ENCODE results near the gene ELANE.

The ELANE gene

DNA sequence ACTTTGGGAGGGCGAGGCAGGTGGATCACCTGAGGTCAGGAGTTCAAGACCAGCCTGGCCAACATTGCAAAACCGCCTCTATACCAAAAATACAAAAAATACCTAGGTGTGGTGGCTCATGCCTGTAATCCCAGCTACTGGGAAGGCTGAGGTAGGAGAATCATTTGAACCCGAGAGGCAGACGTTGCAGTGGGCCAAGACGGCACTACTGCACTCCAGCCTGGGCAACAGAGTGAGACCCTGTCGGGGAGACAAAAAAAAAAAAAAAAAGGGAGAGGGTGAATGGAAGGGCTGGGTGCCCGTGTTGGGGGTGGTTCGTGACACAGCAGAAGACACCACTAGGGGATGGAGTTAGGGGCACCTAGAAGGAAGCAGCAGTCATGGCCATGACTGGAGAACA lies 18.2 kb downstream of the ELANE start:
- no peaks in the 10 kb centered on the region for H3K27me3 ChIP-seq (ENCODE audit: insufficient read depth, low read length, poor library complexity)
- DNase-seq (no peak), ATAC-seq (ENCODE audit: insufficient read depth, low read depth) (no peak)
- peaks cover 58% of the 10 kb centered on the region for H3K36me3 ChIP-seq (ENCODE audit: insufficient read depth, low read length)
- H3K4me2 ChIP-seq (ENCODE audit: insufficient read depth, low read length): no peak overlapping the region
- no peaks in the 10 kb centered on the region for H3K9me3 ChIP-seq (ENCODE audit: insufficient read depth, low read length, severe bottlenecking)
- H3K79me2 ChIP-seq (ENCODE audit: insufficient read depth, low read length): no peaks in the 10 kb centered on the region
- H2AFZ ChIP-seq (ENCODE audit: low read depth, low read length): no peak overlapping the region
- H3K4me3 ChIP-seq (ENCODE audit: low read depth in 1 of 2, low read length in 2 of 2): no peak overlapping the region
- TF ChIP-seq EZH2 (IDR thresholded peaks at IDR 0.05; ENCODE audit: borderline replicate concordance, low read depth, low read length, severe bottlenecking): no peak
- TF ChIP-seq, protein P1, sequence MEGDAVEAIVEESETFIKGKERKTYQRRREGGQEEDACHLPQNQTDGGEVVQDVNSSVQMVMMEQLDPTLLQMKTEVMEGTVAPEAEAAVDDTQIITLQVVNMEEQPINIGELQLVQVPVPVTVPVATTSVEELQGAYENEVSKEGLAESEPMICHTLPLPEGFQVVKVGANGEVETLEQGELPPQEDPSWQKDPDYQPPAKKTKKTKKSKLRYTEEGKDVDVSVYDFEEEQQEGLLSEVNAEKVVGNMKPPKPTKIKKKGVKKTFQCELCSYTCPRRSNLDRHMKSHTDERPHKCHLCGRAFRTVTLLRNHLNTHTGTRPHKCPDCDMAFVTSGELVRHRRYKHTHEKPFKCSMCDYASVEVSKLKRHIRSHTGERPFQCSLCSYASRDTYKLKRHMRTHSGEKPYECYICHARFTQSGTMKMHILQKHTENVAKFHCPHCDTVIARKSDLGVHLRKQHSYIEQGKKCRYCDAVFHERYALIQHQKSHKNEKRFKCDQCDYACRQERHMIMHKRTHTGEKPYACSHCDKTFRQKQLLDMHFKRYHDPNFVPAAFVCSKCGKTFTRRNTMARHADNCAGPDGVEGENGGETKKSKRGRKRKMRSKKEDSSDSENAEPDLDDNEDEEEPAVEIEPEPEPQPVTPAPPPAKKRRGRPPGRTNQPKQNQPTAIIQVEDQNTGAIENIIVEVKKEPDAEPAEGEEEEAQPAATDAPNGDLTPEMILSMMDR (IDR thresholded peaks at IDR 0.05; ENCODE audit: borderline replicate concordance, extremely low read depth, low read length, poor library complexity, severe bottlenecking): no peak
- peaks cover 5% of the 10 kb centered on the region; the same call in 1 of the 2 replicates for H4K20me1 ChIP-seq (ENCODE audit: insufficient read depth, low read length)
- H3K9ac ChIP-seq (ENCODE audit: low read depth, low read length): no peak overlapping the region
- H3K27ac ChIP-seq (ENCODE audit: low read length): no peak overlapping the region
- no peaks in the 10 kb centered on the region for H3K4me1 ChIP-seq (ENCODE audit: insufficient read depth, low read length)

DNA sequence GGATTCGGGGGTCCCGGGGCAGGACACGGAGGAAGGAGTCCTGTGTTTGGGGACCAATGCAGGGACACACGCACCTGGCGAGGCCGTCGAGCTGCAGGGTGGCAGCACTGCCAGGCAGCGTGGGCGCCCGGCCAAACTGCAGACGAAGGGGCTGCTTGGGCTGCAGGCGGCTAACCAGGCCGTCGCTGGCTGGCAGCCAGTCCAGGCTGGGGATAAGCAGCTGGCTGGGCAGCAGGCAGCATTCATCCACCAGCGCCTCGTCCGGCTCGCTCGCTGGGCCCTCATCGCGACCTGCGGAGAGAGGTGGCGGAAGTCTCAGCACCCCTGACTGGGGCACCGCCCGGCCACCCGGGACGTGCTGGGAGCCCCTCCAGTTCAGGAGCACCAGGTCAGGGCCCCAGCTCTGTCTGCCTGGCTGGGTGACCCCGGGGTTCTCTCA lies 18.9 kb downstream of the ELANE start:
- peaks cover 64% of the 10 kb centered on the region for H3K36me3 ChIP-seq (ENCODE audit: insufficient read depth, low read length)
- TF ChIP-seq, protein P1 (IDR thresholded peaks at IDR 0.05; ENCODE audit: borderline replicate concordance, extremely low read depth, low read length, poor library complexity, severe bottlenecking): no peak
- TF ChIP-seq EZH2 (IDR thresholded peaks at IDR 0.05; ENCODE audit: borderline replicate concordance, low read depth, low read length, severe bottlenecking): no peak
- H4K20me1 ChIP-seq (ENCODE audit: insufficient read depth, low read length): peaks cover 5% of the 10 kb centered on the region; the same call in 1 of the 2 replicates
- no peaks in the 10 kb centered on the region for H3K9me3 ChIP-seq (ENCODE audit: insufficient read depth, low read length, severe bottlenecking)
- DNase-seq (no peak), ATAC-seq (ENCODE audit: insufficient read depth, low read depth) (no peak)
- no peaks in the 10 kb centered on the region for H3K27me3 ChIP-seq (ENCODE audit: insufficient read depth, low read length, poor library complexity)
- no peak overlapping the region for H3K9ac ChIP-seq (ENCODE audit: low read depth, low read length)
- H3K4me3 ChIP-seq (ENCODE audit: low read depth in 1 of 2, low read length in 2 of 2): no peak overlapping the region
- no peaks in the 10 kb centered on the region for H3K4me1 ChIP-seq (ENCODE audit: insufficient read depth, low read length)
- H3K79me2 ChIP-seq (ENCODE audit: insufficient read depth, low read length): no peaks in the 10 kb centered on the region
- no peak overlapping the region for H2AFZ ChIP-seq (ENCODE audit: low read depth, low read length)
- no peak overlapping the region for H3K4me2 ChIP-seq (ENCODE audit: insufficient read depth, low read length)
- H3K27ac ChIP-seq (ENCODE audit: low read length): no peak overlapping the region

DNA sequence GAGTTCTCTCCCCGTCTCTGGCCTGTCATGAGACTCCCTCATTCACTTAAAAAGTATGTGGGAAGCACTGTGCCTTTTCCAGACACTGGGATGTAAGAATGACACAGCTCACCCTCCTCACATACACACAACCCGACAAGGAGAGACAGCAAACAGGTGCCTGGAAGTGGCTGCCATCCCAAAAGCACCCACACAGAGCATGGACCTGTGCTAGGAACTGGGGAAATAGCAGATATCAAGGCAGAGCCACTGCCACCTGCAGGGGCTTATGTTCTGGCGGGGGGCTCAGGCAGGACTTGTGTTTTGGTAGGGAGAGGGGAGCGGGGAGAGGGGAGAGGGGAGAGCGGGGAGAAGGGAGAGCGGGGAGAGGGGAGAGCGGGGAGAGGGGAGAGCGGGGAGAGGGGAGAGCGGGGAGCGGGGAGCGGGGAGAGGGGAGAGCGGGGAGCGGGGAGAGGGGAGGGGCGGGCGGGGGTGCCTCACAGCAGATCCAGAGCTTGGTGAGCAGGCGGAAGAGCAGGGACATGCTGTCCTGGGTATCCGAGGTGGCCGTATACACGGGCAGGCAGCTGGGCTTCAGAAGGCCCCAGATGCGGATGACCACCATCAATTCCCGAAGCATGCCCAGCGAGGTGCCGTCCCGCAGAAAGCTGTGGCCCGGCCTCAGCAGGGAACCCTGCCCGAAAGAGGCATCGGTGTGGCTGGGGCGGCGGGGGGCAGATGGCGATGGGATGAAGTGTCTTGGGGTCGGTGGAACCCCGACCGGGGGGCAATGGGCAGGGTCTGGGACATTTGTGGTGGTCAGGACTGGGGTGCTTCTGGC lies 19.6 kb downstream of the ELANE start:
- Histone ChIP-seq H3K36me3 (ENCODE audit: insufficient read depth, low read length) (peaks cover 71% of the 10 kb centered on the region), H3K27me3 (ENCODE audit: insufficient read depth, low read length, poor library complexity) (no peaks in the 10 kb centered on the region), H3K4me1 (ENCODE audit: insufficient read depth, low read length) (no peaks in the 10 kb centered on the region), H4K20me1 (ENCODE audit: insufficient read depth, low read length) (peaks cover 5% of the 10 kb centered on the region; the same call in 1 of the 2 replicates), H3K9me3 (ENCODE audit: insufficient read depth, low read length, severe bottlenecking) (no peaks in the 10 kb centered on the region), H3K9ac (ENCODE audit: low read depth, low read length) (no peak overlapping the region), H3K27ac (ENCODE audit: low read length) (no peak overlapping the region), H3K4me3 (ENCODE audit: low read depth in 1 of 2, low read length in 2 of 2) (no peak overlapping the region), H2AFZ (ENCODE audit: low read depth, low read length) (no peak overlapping the region), H3K4me2 (ENCODE audit: insufficient read depth, low read length) (no peak overlapping the region), H3K79me2 (ENCODE audit: insufficient read depth, low read length) (no peaks in the 10 kb centered on the region)
- TF ChIP-seq, protein P1 (IDR thresholded peaks at IDR 0.05; ENCODE audit: borderline replicate concordance, extremely low read depth, low read length, poor library complexity, severe bottlenecking): no peak
- no peak for TF ChIP-seq EZH2 (IDR thresholded peaks at IDR 0.05; ENCODE audit: borderline replicate concordance, low read depth, low read length, severe bottlenecking)
- no peak for ATAC-seq (ENCODE audit: insufficient read depth, low read depth)
- DNase-seq: no peak
